Pancreas (tissue), 10 donors: ENCODE results near the gene LRBA. TPM values are rescaled to one million over a fixed set of nuclear protein-coding genes. Genes with fewer than 3 reads are reported as not detected.

Source experiments
- ATAC-seq, 4 donors: fragments of 200-7000 bp; cut with Tn5 transposase; one replicate each; pipeline versions ENCODE4 v1.8.0 to v1.9.1; 2020; ENCODE audit warnings: mild to moderate bottlenecking in 4 of 4, moderate library complexity in 4 of 4
- DNase-seq, 6 donors: peaks; one replicate each; pipeline ENCODE4 v3.0.0-alpha.2; 2020
- FAIRE-seq: peaks from 2 replicates; lab custom pipeline; 2012; peaks lifted over from hg19 to GRCh38; lab: Jason Lieb, UNC
- H3K27ac ChIP-seq, 4 donors: fragments of 200-600 bp; sonication (generic); 1 replicate in 3 of 4; 2 replicates in 1 of 4; pipeline versions ENCODE4 v1.5.0 to v1.8.0; 2020
- H3K27me3 ChIP-seq, 4 donors: fragments of 200-600 bp; one replicate each; pipeline ENCODE4 v1.8.0; 2021
- H3K36me3 ChIP-seq, 3 donors: fragments of 200-600 bp; sonication (generic) in 1 of 3; one replicate each; pipeline versions ENCODE4 v1.5.0 to v1.8.0; 2020 to 2021
- H3K4me1 ChIP-seq, 3 donors: fragments of 200-600 bp; one replicate each; pipeline ENCODE4 v1.8.0; 2021
- H3K4me3 ChIP-seq, 4 donors: fragments of 200-600 bp; sonication (generic) in 2 of 4; one replicate each; pipeline versions ENCODE4 v1.5.0 to v1.8.0; 2020 to 2021
- H3K9me3 ChIP-seq, 4 donors: fragments of 200-600 bp; one replicate each; pipeline ENCODE4 v1.8.0; 2021
- WGBS, 2 donors: extraction: QIAGEN DNeasy Blood & Tissue Kit; methylation state at CpG; one replicate each; pipeline ENCODE4 v1.1.7; 2013; 5-methylcytosine and 5-hydroxymethylcytosine counted together
- intact Hi-C, 3 donors: fragments of 100-400 bp; cut with DNase I; formaldehyde crosslinking; loops; one replicate each; pipeline versions ENCODE4 v1.11.1 to v1.14.2; 2022
- polyA plus RNA-seq, 2 donors: library from polyadenylated mRNA; stranded (reverse); fragments of 200-250 nt; gene quantifications; one replicate each; pipeline ENCODE4 v1.2.3, GENCODE V29; 2013
- total RNA-seq, 6 donors: library from RNA; stranded (reverse); fragmentation: NEBNext Ultra II Directional in 4 of 6; extraction: Animal tissue kit (Norgen Biotek cat#: 25700) in 4 of 6; gene quantifications; one replicate each; pipeline versions ENCODE4 v1.2.1 to v1.2.4, GENCODE V29; 2021 to 2023
- TF ChIP-seq, protein P1 (sequence below), 4 donors: fragments of 200-600 bp; sonication (generic) in 3 of 4; IDR thresholded peaks; one replicate each; pipeline versions ENCODE4 v1.5.0 to v1.8.0; 2021; ENCODE audit warnings: antibody characterized with exemption in 4 of 4
- donor health status: healthy with polysubstance abuse.
- donor health status: DM: no; HTN: no; CAD: no; lungs with moderate emphysema.
- donor health status: DM: no; HTN: no; CAD: no.
- donor health status: control.
- donor health status: control.
- donor health status: Bipolar disorder and iron deficiency.
- donor health status: DM: yes; HTN: yes; CAD: no.
- donor health status: DM: no; HTN: no; CAD: no.
- donor health status: DM: no; HTN: no; CAD: no.
- donor health status: DM: yes; HTN: yes; CAD: no.

Gene LRBA
- total and polyA plus RNA-seq, 8 donors = 6.6 to 35.3 (median 22.3) TPM

DNA sequence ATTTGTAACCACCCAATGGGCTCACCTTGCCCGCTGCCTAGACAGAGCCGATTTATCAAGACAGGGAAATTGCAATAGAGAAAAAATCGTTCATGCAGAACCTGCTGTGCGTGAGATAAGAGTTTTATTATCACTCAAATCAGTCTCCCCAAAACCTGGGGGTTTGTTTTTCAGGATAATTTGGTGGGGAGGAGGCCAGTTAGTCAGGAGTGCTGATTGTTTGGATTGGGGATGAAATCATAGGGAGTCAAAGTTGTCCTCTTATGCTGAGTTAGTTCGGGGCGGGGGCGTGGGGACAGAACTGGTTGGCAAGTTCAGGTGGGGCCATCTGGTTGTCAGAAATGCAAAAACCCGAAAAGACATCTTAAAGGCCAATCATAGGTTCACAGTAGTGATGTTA, 230.1 kb downstream of the LRBA start:
- ATAC-seq = no peak
- Histone ChIP-seq H3K4me3 (no peak overlapping the region), H3K9me3 (no peaks in the 10 kb centered on the region), H3K36me3 (no peaks in the 10 kb centered on the region), H3K4me1 (no peaks in the 10 kb centered on the region), H3K27ac (no peak overlapping the region), H3K27me3 (no peaks in the 10 kb centered on the region)
- DNase-seq = no peak
- TF ChIP-seq, protein P1, sequence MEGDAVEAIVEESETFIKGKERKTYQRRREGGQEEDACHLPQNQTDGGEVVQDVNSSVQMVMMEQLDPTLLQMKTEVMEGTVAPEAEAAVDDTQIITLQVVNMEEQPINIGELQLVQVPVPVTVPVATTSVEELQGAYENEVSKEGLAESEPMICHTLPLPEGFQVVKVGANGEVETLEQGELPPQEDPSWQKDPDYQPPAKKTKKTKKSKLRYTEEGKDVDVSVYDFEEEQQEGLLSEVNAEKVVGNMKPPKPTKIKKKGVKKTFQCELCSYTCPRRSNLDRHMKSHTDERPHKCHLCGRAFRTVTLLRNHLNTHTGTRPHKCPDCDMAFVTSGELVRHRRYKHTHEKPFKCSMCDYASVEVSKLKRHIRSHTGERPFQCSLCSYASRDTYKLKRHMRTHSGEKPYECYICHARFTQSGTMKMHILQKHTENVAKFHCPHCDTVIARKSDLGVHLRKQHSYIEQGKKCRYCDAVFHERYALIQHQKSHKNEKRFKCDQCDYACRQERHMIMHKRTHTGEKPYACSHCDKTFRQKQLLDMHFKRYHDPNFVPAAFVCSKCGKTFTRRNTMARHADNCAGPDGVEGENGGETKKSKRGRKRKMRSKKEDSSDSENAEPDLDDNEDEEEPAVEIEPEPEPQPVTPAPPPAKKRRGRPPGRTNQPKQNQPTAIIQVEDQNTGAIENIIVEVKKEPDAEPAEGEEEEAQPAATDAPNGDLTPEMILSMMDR (IDR thresholded peaks at IDR 0.05) = no peak
- 80 to 82% methylated on average over 8 of the region's 8 CpGs for WGBS, 2 donors
- intact Hi-C loops = no loop called here
- no peak for FAIRE-seq

DNA sequence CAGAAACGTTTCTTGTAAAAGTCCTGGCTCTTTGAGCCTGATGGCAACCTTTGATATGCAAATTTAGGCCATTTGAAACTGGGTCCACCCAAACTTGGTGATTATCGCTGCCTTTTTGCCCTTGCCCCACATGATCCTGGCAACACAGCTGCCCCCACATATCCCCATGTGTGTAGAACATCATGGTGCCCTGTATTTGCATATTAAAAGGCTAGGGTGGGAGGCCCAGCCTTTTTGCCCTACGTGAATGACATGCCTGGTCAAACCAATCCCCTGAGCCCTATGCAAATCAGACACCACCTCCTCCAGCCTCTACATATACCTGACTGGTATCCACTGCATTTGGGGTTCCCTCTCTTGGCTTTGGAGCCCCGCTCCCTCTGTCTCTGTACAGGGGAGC, 230.8 kb downstream of the LRBA start:
- no peak for DNase-seq
- Histone ChIP-seq H3K4me3 (no peak overlapping the region), H3K9me3 (no peaks in the 10 kb centered on the region), H3K4me1 (peaks cover 0 to 2% (median 0%) of the 10 kb centered on the region in 3 donors), H3K27ac (no peak overlapping the region), H3K27me3 (no peaks in the 10 kb centered on the region), H3K36me3 (no peaks in the 10 kb centered on the region)
- 80 to 85% methylated on average over 4 of the region's 4 CpGs for WGBS, 2 donors
- ATAC-seq = no peak
- TF ChIP-seq, protein P1 (IDR thresholded peaks at IDR 0.05) = no peak
- intact Hi-C loops = no loop called here
- no peak for FAIRE-seq

DNA sequence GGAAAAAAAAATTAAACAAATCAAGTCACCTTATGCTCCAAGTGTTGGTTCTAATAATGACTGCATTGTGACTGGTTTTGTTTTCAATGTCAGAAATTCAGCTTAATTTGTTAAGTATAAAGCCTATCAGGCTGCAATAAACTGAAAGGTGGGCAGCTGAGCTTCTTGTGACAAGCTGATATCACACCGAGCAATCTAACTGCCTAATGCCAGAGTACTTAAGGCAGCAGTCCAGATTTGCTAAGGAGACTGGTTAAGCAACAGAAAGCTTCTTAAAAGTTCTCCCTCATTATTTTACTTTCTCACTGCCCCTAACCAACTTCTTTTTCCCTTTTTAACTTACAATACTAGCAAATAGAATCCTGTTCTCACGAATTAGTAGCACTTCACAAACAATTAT, 232.2 kb downstream of the LRBA start:
- Histone ChIP-seq H3K27me3 (no peaks in the 10 kb centered on the region), H3K4me1 (peaks cover 0 to 14% (median 0%) of the 10 kb centered on the region in 3 donors), H3K27ac (no peak overlapping the region), H3K36me3 (no peaks in the 10 kb centered on the region), H3K9me3 (no peaks in the 10 kb centered on the region), H3K4me3 (no peak overlapping the region)
- intact Hi-C loops = no loop called here
- 62 to 64% methylated on average over 2 of the region's 2 CpGs for WGBS, 2 donors
- DNase-seq (no peak), ATAC-seq (no peak), FAIRE-seq (no peak)
- TF ChIP-seq, protein P1 (IDR thresholded peaks at IDR 0.05) = no peak

DNA sequence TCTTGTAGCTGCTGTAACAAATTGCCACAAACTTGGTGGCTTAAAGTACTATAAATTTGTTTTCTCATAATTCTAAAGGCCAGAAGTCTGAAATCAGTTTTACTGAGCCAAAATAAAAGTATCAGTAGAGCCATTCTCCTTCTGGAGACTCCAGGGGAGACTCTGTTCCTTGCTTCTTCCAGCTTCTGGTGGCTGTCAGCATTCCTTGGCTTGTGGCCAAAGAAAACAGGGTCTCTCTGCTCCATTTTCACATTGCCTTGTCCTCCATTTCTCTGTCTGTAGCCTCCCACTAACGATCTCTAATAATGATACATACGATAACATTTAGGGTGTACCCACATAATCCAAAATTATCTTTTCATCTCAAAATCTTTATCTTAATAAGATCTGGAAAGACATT, 232.8 kb downstream of the LRBA start:
- Histone ChIP-seq H3K9me3 (no peaks in the 10 kb centered on the region), H3K27ac (no peak overlapping the region), H3K36me3 (no peaks in the 10 kb centered on the region), H3K4me3 (no peak overlapping the region), H3K4me1 (peaks cover 0 to 14% (median 0%) of the 10 kb centered on the region in 3 donors), H3K27me3 (no peaks in the 10 kb centered on the region)
- intact Hi-C loops = no loop called here
- FAIRE-seq (no peak), ATAC-seq (no peak), DNase-seq (no peak)
- 77 to 81% methylated on average over 2 of the region's 2 CpGs for WGBS, 2 donors
- TF ChIP-seq, protein P1 (IDR thresholded peaks at IDR 0.05) = no peak

DNA sequence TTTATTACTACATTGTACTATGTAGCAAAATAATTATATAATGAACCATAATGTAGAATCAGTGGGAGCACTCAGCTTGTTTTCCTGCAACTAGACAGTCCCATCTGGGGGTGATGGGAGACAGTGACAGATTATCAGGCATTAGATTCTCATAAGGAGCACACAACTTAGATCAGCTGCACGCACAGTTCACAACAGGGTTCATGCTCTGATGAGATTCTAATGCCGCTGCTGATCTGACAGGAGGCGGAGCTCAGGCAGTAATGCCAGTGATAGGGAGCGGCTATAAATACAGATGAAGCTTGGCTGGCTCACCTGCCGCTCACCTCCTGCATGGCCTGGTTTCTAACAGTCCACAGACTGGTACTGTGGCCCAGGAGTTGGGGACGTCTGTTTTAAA, 233.9 kb downstream of the LRBA start:
- DNase-seq = no peak
- WGBS, 2 donors = 94 to 95% methylated on average over 6 of the region's 6 CpGs
- no peak overlapping the region for H3K27ac ChIP-seq
- no peaks in the 10 kb centered on the region for H3K27me3 ChIP-seq
- no peaks in the 10 kb centered on the region for H3K36me3 ChIP-seq
- TF ChIP-seq, protein P1 (IDR thresholded peaks at IDR 0.05) = no peak
- no peak overlapping the region for H3K4me3 ChIP-seq
- peaks cover 0 to 14% (median 0%) of the 10 kb centered on the region in 3 donors for H3K4me1 ChIP-seq
- intact Hi-C loops = no loop called here
- no peak for ATAC-seq
- H3K9me3 ChIP-seq = no peaks in the 10 kb centered on the region
- FAIRE-seq = no peak
